GM06990 (cell line): ENCODE results near the gene MAP3K13.

ENCODE experiments used
- DNase-seq: peaks from one replicate; pipeline ENCODE4 v3.0.0-alpha.2; 2011; ENCODE audit not compliant: insufficient read length; ENCODE audit errors: extremely low read depth
- H3K27me3 ChIP-seq: replicated peaks from 2 replicates; pipeline ENCODE4 v1.6.0; 2011; ENCODE audit warnings: low read length; ENCODE audit not compliant: control insufficient read depth, insufficient read depth
- H3K36me3 ChIP-seq: 2 replicates; pipeline ENCODE4 v1.5.1; 2011; ENCODE audit warnings: low read length; ENCODE audit not compliant: control insufficient read depth, insufficient read depth
- H3K4me3 ChIP-seq: replicated peaks from 2 replicates; pipeline ENCODE4 v1.5.1; 2011; ENCODE audit warnings: low read depth, mild to moderate bottlenecking, control low read depth, low read length
- CTCF ChIP-seq: IDR thresholded peaks from 2 replicates; pipeline ENCODE4 v1.5.1; 2011; ENCODE audit warnings: low read length, control low read depth, mild to moderate bottlenecking, inconsistent platforms; ENCODE audit not compliant: insufficient read depth, poor library complexity, severe bottlenecking

MAP3K13 gene

GRCh38 chr3:185337231-185337816 lies 25.6 kb upstream of the MAP3K13 start:
- Histone ChIP-seq H3K27me3 (no peaks in the 10 kb centered on the region), H3K4me3 (no peak overlapping the region), H3K36me3 (no peaks in the 10 kb centered on the region)
- TF ChIP-seq CTCF = no peak
- DNase-seq = no peak

- no peak for TF ChIP-seq CTCF
- Histone ChIP-seq H3K27me3 (no peaks in the 10 kb centered on the region), H3K4me3 (no peak overlapping the region), H3K36me3 (no peaks in the 10 kb centered on the region)
- no peak for DNase-seq
These were observed 23.0 kb upstream of the MAP3K13 start for GRCh38 chr3:185339945-185340344.

GRCh38 chr3:185340751-185341150 lies 22.2 kb upstream of the MAP3K13 start:
- Histone ChIP-seq H3K36me3 (no peaks in the 10 kb centered on the region), H3K4me3 (no peak overlapping the region), H3K27me3 (no peaks in the 10 kb centered on the region)
- no peak for DNase-seq
- no peak for TF ChIP-seq CTCF

GRCh38 chr3:185341616-185342458 lies 21.1 kb upstream of the MAP3K13 start:
- H3K27me3 ChIP-seq = no peaks in the 10 kb centered on the region
- no peaks in the 10 kb centered on the region for H3K36me3 ChIP-seq
- no peak for TF ChIP-seq CTCF
- no peak for DNase-seq
- no peak overlapping the region for H3K4me3 ChIP-seq

- Histone ChIP-seq H3K27me3 (no peaks in the 10 kb centered on the region), H3K4me3 (no peak overlapping the region), H3K36me3 (no peaks in the 10 kb centered on the region)
- no peak for DNase-seq
- no peak for TF ChIP-seq CTCF
These were observed 20.3 kb upstream of the MAP3K13 start for GRCh38 chr3:185342459-185343174.
